ENCODE results near the gene CDKL1.

DNA sequence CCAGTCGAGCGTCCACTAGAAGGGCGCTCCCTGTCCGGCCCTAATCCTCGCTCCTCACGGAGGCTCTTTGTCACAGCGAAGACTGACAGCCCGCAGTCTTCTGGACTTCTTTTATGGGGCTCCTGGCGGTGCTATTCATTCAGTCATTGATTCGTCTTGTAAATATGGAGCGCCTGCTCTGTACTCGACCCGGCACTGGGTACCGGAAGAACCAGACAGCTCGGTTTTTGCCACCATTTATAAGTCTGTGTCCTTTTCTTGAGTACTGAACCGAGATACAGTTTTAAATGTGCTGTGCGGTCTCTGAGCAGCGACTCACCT lies 84.0 kb downstream of the CDKL1 start:
- TF ChIP-seq, protein P1, sequence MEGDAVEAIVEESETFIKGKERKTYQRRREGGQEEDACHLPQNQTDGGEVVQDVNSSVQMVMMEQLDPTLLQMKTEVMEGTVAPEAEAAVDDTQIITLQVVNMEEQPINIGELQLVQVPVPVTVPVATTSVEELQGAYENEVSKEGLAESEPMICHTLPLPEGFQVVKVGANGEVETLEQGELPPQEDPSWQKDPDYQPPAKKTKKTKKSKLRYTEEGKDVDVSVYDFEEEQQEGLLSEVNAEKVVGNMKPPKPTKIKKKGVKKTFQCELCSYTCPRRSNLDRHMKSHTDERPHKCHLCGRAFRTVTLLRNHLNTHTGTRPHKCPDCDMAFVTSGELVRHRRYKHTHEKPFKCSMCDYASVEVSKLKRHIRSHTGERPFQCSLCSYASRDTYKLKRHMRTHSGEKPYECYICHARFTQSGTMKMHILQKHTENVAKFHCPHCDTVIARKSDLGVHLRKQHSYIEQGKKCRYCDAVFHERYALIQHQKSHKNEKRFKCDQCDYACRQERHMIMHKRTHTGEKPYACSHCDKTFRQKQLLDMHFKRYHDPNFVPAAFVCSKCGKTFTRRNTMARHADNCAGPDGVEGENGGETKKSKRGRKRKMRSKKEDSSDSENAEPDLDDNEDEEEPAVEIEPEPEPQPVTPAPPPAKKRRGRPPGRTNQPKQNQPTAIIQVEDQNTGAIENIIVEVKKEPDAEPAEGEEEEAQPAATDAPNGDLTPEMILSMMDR (IDR thresholded peaks at IDR 0.05; ENCODE audit: insufficient read depth, low read depth, low read length): no peak
- TF ChIP-seq EZH2 (IDR thresholded peaks at IDR 0.05; ENCODE audit: insufficient read depth, low read length): no peak

Data from astrocyte (in vitro differentiated cells and primary cell).